ENCODE measurements around the gene CPM.

Gene CPM

GRCh38 chr12:68835333-68835908, 97.5 kb downstream of the CPM start:
- Histone ChIP-seq H3K4me3 (ENCODE audit: low read length) (no peak overlapping the region), H3K36me3 (replicated peaks; ENCODE audit: insufficient read depth, low read length) (peaks cover 34% of the 10 kb centered on the region), H2AFZ (ENCODE audit: low read length) (no peak overlapping the region), H3K9ac (ENCODE audit: low read length) (no peak overlapping the region), H3K27ac (ENCODE audit: low read length) (no peak overlapping the region), H3K79me2 (ENCODE audit: low read length) (peaks cover 77% of the 10 kb centered on the region), H3K4me2 (ENCODE audit: low read depth, low read length) (no peak overlapping the region), H3F3A (ENCODE audit: insufficient read depth, low read length) (peaks cover 80% of the 10 kb centered on the region), H3K4me1 (ENCODE audit: low read length) (no peaks in the 10 kb centered on the region), H3K9me2 (replicated peaks; ENCODE audit: insufficient read depth, low read length) (no peaks in the 10 kb centered on the region), H4K20me1 (ENCODE audit: insufficient read depth, low read length) (peaks cover 45% of the 10 kb centered on the region), H3K27me3 (replicated peaks; ENCODE audit: insufficient read depth, low read length) (no peaks in the 10 kb centered on the region), H3K9me3 (replicated peaks; ENCODE audit: insufficient read depth, low read length) (no peaks in the 10 kb centered on the region)
- DNase-seq, result no peak
- TF ChIP-seq EZH2phosphoT487 (IDR thresholded peaks at IDR 0.05; ENCODE audit: low read length) (no peak), CTCF (IDR thresholded peaks at IDR 0.05; ENCODE audit: low read length) (no peak), EZH2 (optimal IDR thresholded peaks at IDR 0.05; ENCODE audit: low read depth, low read length) (no peak)

GRCh38 chr12:68833508-68833907, 99.5 kb downstream of the CPM start:
- Histone ChIP-seq H3K9ac (ENCODE audit: low read length) (no peak overlapping the region), H3F3A (ENCODE audit: insufficient read depth, low read length) (peaks cover 79% of the 10 kb centered on the region), H3K27ac (ENCODE audit: low read length) (no peak overlapping the region), H3K36me3 (replicated peaks; ENCODE audit: insufficient read depth, low read length) (peaks cover 29% of the 10 kb centered on the region), H4K20me1 (ENCODE audit: insufficient read depth, low read length) (peaks cover 38% of the 10 kb centered on the region), H3K4me2 (ENCODE audit: low read depth, low read length) (no peak overlapping the region), H3K79me2 (ENCODE audit: low read length) (peaks cover 83% of the 10 kb centered on the region), H3K27me3 (replicated peaks; ENCODE audit: insufficient read depth, low read length) (no peaks in the 10 kb centered on the region), H3K4me1 (ENCODE audit: low read length) (no peaks in the 10 kb centered on the region), H3K9me2 (replicated peaks; ENCODE audit: insufficient read depth, low read length) (no peaks in the 10 kb centered on the region), H2AFZ (ENCODE audit: low read length) (no peak overlapping the region), H3K4me3 (ENCODE audit: low read length) (no peak overlapping the region), H3K9me3 (replicated peaks; ENCODE audit: insufficient read depth, low read length) (no peaks in the 10 kb centered on the region)
- TF ChIP-seq EZH2phosphoT487 (IDR thresholded peaks at IDR 0.05; ENCODE audit: low read length), result no peak
- no peak for TF ChIP-seq CTCF (IDR thresholded peaks at IDR 0.05; ENCODE audit: low read length)
- TF ChIP-seq EZH2 (optimal IDR thresholded peaks at IDR 0.05; ENCODE audit: low read depth, low read length), result no peak
- no peak for DNase-seq

DNA sequence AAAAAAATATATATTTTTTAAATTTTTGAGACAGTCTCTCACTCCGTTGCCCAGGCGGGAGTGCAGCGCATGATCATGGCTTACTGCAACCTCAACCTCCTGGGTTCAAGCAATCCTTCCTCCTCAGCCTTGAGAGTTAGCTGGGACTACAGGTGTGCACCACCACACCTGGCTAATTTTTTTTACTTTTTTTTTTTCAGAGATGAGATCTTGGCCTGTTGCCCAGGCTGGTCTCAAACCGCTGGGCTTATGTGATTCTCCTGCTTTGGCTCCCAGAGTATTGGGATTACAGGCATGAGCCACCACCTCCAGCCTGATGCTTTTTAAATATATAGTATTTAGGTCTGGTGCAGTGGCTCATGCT, 100.5 kb downstream of the CPM start:
- Histone ChIP-seq H2AFZ (ENCODE audit: low read length) (no peak overlapping the region), H3K4me2 (ENCODE audit: low read depth, low read length) (no peak overlapping the region), H3K79me2 (ENCODE audit: low read length) (peaks cover 86% of the 10 kb centered on the region), H3K4me3 (ENCODE audit: low read length) (no peak overlapping the region), H3K36me3 (replicated peaks; ENCODE audit: insufficient read depth, low read length) (peaks cover 30% of the 10 kb centered on the region), H4K20me1 (ENCODE audit: insufficient read depth, low read length) (peaks cover 31% of the 10 kb centered on the region; the same call in 1 of the 2 replicates), H3F3A (ENCODE audit: insufficient read depth, low read length) (peaks cover 78% of the 10 kb centered on the region), H3K9me2 (replicated peaks; ENCODE audit: insufficient read depth, low read length) (no peaks in the 10 kb centered on the region), H3K9ac (ENCODE audit: low read length) (no peak overlapping the region), H3K4me1 (ENCODE audit: low read length) (no peaks in the 10 kb centered on the region), H3K27ac (ENCODE audit: low read length) (no peak overlapping the region), H3K9me3 (replicated peaks; ENCODE audit: insufficient read depth, low read length) (no peaks in the 10 kb centered on the region), H3K27me3 (replicated peaks; ENCODE audit: insufficient read depth, low read length) (no peaks in the 10 kb centered on the region)
- no peak for DNase-seq
- no peak for TF ChIP-seq EZH2 (optimal IDR thresholded peaks at IDR 0.05; ENCODE audit: low read depth, low read length)
- TF ChIP-seq EZH2phosphoT487 (IDR thresholded peaks at IDR 0.05; ENCODE audit: low read length), result no peak
- TF ChIP-seq CTCF (IDR thresholded peaks at IDR 0.05; ENCODE audit: low read length), result no peak

Data from MM.1S (cell line).